ENCODE measurements around the gene CYP2S1.

The CYP2S1 gene

GRCh38 chr19:41222240-41222639 lies 29.2 kb downstream of the CYP2S1 start:
- Histone ChIP-seq H3K9me3 (ENCODE audit: severe bottlenecking) (no peaks in the 10 kb centered on the region), H3K27ac (no peak overlapping the region), H3K4me3 (ENCODE audit: low read depth, low read length) (no peak overlapping the region), H3K36me3 (no peaks in the 10 kb centered on the region), H3K27me3 (ENCODE audit: insufficient read depth, low read depth, severe bottlenecking) (no peaks in the 10 kb centered on the region)
- no peak for DNase-seq
- TF ChIP-seq, protein P1, sequence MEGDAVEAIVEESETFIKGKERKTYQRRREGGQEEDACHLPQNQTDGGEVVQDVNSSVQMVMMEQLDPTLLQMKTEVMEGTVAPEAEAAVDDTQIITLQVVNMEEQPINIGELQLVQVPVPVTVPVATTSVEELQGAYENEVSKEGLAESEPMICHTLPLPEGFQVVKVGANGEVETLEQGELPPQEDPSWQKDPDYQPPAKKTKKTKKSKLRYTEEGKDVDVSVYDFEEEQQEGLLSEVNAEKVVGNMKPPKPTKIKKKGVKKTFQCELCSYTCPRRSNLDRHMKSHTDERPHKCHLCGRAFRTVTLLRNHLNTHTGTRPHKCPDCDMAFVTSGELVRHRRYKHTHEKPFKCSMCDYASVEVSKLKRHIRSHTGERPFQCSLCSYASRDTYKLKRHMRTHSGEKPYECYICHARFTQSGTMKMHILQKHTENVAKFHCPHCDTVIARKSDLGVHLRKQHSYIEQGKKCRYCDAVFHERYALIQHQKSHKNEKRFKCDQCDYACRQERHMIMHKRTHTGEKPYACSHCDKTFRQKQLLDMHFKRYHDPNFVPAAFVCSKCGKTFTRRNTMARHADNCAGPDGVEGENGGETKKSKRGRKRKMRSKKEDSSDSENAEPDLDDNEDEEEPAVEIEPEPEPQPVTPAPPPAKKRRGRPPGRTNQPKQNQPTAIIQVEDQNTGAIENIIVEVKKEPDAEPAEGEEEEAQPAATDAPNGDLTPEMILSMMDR (IDR thresholded peaks at IDR 0.05; ENCODE audit: low read depth, low read length): no peak

DNA sequence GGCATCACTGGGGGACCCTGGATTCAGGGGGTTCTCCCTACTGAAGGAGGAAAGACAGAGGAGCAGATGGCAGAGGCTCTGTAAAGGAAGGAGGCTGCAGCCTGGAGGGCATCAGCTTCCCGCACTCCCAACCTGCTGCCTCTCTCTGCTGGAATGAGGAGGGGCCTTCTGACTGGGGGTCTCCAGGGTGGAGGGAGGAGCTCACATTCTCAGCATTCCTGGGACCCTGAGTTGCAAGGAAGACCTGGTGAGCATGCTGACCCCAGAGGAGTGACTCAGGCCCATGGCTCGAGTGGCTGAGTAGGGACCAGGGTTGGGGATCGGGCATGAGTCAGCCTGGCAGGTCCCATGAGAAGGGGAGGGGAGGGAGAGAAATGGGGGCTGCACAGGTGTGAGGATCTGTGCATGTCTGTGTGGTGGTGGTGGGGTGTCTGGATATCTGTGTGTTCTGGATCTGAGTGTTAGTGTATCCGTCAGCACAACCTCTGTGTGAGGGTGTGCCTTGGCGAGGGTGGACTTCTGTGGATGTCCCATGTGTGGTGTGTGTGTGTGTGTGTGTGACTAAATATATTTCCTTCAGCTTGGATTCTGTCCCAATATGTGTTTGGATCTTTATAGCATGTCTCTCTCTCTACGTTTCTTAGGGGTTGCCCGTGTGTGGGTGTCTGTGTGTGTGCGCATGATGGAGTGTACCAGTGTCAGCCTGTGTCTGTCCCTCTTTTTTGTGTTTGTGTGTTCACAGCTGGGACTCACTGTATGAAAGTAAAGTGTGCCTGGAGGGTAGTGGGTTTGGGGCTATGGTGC lies 30.6 kb downstream of the CYP2S1 start:
- no peak for DNase-seq
- H3K27ac ChIP-seq: no peak overlapping the region
- TF ChIP-seq, protein P1 (IDR thresholded peaks at IDR 0.05; ENCODE audit: low read depth, low read length): no peak
- H3K9me3 ChIP-seq (ENCODE audit: severe bottlenecking): no peaks in the 10 kb centered on the region
- no peaks in the 10 kb centered on the region for H3K27me3 ChIP-seq (ENCODE audit: insufficient read depth, low read depth, severe bottlenecking)
- H3K4me3 ChIP-seq (ENCODE audit: low read depth, low read length): no peak overlapping the region
- H3K36me3 ChIP-seq: no peaks in the 10 kb centered on the region

DNA sequence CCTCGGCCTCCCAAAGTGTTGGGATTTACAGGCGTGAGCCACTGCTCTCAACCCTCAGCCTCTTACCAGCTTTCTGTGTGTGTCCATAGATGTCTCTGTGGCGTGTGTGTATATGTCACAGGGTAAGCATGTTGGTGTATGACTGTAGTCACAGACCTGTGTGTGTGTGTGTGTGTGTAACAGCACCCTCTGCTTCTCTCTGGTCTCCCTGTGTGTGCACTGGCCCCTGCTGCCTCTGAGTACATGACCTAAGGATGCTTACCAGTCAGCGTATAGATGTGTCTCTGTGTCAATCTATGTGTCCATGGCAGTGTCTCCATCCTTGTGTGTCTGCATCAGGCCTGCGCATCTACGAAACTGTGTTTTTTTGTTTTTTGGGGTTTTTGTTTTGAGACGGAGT lies 31.6 kb downstream of the CYP2S1 start:
- Histone ChIP-seq H3K36me3 (no peaks in the 10 kb centered on the region), H3K9me3 (ENCODE audit: severe bottlenecking) (no peaks in the 10 kb centered on the region), H3K27me3 (ENCODE audit: insufficient read depth, low read depth, severe bottlenecking) (no peaks in the 10 kb centered on the region), H3K27ac (no peak overlapping the region), H3K4me3 (ENCODE audit: low read depth, low read length) (no peak overlapping the region)
- TF ChIP-seq, protein P1 (IDR thresholded peaks at IDR 0.05; ENCODE audit: low read depth, low read length): no peak
- no peak for DNase-seq

GRCh38 chr19:41225238-41226052 lies 32.4 kb downstream of the CYP2S1 start:
- no peaks in the 10 kb centered on the region for H3K9me3 ChIP-seq (ENCODE audit: severe bottlenecking)
- peak overlapping the region; percentile 53 for H3K4me3 ChIP-seq (ENCODE audit: low read depth, low read length)
- no peaks in the 10 kb centered on the region for H3K27me3 ChIP-seq (ENCODE audit: insufficient read depth, low read depth, severe bottlenecking)
- no peak for DNase-seq
- peak overlapping the region; percentile 58 for H3K27ac ChIP-seq
- no peaks in the 10 kb centered on the region for H3K36me3 ChIP-seq
- TF ChIP-seq, protein P1 (IDR thresholded peaks at IDR 0.05; ENCODE audit: low read depth, low read length): no peak

DNA sequence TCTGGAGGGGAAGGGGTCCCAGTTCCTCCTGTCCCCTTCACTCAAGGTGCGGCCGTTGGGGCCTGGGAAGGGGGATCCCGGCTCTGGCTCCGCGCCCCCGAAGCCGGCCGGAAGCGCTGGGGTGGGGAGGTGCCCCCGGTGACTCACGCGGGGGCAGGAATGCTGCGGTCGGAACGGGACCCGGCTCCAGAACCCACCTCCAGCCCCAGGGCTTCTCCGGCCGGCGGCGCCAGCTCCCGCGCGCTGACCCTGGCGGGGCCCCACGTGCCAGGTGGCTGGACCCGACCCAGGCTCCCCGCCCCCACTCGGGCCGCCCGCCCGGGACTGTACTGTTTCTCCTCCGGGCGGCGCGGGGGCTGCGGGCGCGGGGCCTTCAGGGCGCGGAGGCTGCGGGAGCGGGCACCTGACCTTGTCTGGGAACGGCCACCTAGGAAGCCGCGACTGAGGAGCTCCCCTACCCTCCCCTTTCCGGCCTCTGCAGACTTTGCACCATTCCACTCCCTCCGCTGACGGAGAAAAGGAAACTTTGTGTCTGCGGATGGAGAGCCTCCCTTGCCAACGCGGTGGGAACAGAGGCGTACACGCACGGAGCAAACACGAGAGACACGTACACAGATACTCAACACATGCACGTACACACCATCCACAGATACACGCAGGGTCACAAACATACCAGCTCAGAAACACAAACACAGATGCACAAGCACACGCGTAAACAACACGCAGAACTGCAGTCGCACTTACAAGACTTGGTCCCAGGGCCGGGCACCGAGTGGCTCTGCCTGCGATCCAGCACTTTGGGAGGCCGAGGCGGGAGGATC lies 33.2 kb downstream of the CYP2S1 start:
- Histone ChIP-seq H3K27me3 (ENCODE audit: insufficient read depth, low read depth, severe bottlenecking) (no peaks in the 10 kb centered on the region), H3K36me3 (no peaks in the 10 kb centered on the region), H3K27ac (peak overlapping the region; percentile 58), H3K9me3 (ENCODE audit: severe bottlenecking) (no peaks in the 10 kb centered on the region), H3K4me3 (ENCODE audit: low read depth, low read length) (peak overlapping the region; percentile 53)
- TF ChIP-seq, protein P1 (IDR thresholded peaks at IDR 0.05; ENCODE audit: low read depth, low read length): no peak
- peak; percentile 65 for DNase-seq

All from WERI-Rb-1 (cell line).